HepG2 (cell line): Measurements from ENCODE around the gene TEX26. TPM values are rescaled to one million over a fixed set of nuclear protein-coding genes. Genes with fewer than 3 reads are reported as not detected.
"Not testable (repeated sequence)": the region's sequence is repeated elsewhere in the genome, so short reads cannot be mapped to it uniquely, and the experiment has no call there.

Source experiments
- ATAC-seq: fragments of 200-7000 bp; cut with Tn5 transposase; 3 replicates; pipeline ENCODE4 v1.9.1; 2020; ENCODE audit warnings: mild to moderate bottlenecking, moderate library complexity
- BruUV-seq: library from RNA; stranded (reverse); fragments of 400-500 nt; replicated peaks from 2 replicates; lab custom pipeline; 2021; lab: Mats Ljungman, UMichigan
- CTCF ChIA-PET: fragments of 300-600 bp; formaldehyde crosslinking; extraction: SDS; loops from one replicate; lab custom pipeline; 2021; ENCODE audit warnings: low total read pairs, inconsistent platforms, low intra/inter-chr PET ratio; lab: Yijun Ruan, JAX
- POLR2A ChIA-PET: fragments of 350-600 bp; sonication (Branson Sonifier 250); formaldehyde crosslinking; loops from one replicate; lab custom pipeline; 2020; ENCODE audit warnings: antibody characterized with exemption, inconsistent platforms; lab: Yijun Ruan, JAX
- DNase-seq: peaks from one replicate; pipeline ENCODE4 v3.0.0-alpha.2; 2015; ENCODE audit warnings: low spot score
- FAIRE-seq: peaks from 3 replicates; lab custom pipeline; 2011; peaks lifted over from hg19 to GRCh38; lab: Jason Lieb, UNC
- H2AFZ ChIP-seq: one replicate; pipeline ENCODE4 v1.6.1; 2011; ENCODE audit warnings: low read length, inconsistent platforms
- H3K27ac ChIP-seq: fragments of 300-600 bp; 3 replicates; pipeline ENCODE4 v1.8.0; 2011; ENCODE audit warnings: mixed run types, mild to moderate bottlenecking, mixed read lengths, low read length, inconsistent platforms; ENCODE audit not compliant: insufficient read depth; ENCODE audit errors: extremely low read length
- H3K27me3 ChIP-seq, 2 experiments: fragments of 200-600 bp in 1 of 2; 2 replicates in 1 of 2; 3 replicates in 1 of 2; pipeline versions ENCODE4 v1.6.0 to v1.8.0; 2011; ENCODE audit warnings: low read length in 2 of 2, mild to moderate bottlenecking in 2 of 2, moderate library complexity in 2 of 2, inconsistent platforms in 1 of 2; ENCODE audit not compliant: insufficient read depth in 2 of 2, control insufficient read depth in 1 of 2
- H3K36me3 ChIP-seq, 2 experiments: fragments of 200-600 bp in 1 of 2; replicated peaks in 1 of 2; 2 replicates in 1 of 2; 3 replicates in 1 of 2; pipeline versions ENCODE4 v1.5.1 to v1.8.0; 2011; ENCODE audit warnings: low read length in 2 of 2, inconsistent platforms in 1 of 2; ENCODE audit not compliant: insufficient read depth in 2 of 2, control insufficient read depth in 1 of 2
- H3K4me1 ChIP-seq: 2 replicates; pipeline ENCODE4 v1.5.1; 2012; ENCODE audit warnings: low read length, inconsistent platforms; ENCODE audit not compliant: insufficient read depth
- H3K4me2 ChIP-seq: 2 replicates; pipeline ENCODE4 v1.6.0; 2011; ENCODE audit warnings: low read depth, low read length, inconsistent platforms
- H3K4me3 ChIP-seq, 3 experiments: fragments of 200-600 bp in 1 of 3; sonication (generic), shearing (Covaris generic) in 1 of 3; replicated peaks in 1 of 3; 2 replicates each; pipeline ENCODE4 v1.5.1; 2011 to 2016; ENCODE audit warnings: low read length in 3 of 3, inconsistent platforms in 2 of 3, low read depth in 2 of 3, mild to moderate bottlenecking in 2 of 3, control low read depth in 1 of 3, mixed read lengths in 1 of 3; ENCODE audit not compliant: insufficient read depth in 1 of 3
- H3K79me2 ChIP-seq: one replicate; pipeline ENCODE4 v1.6.1; 2011; ENCODE audit warnings: low read length, inconsistent platforms; ENCODE audit not compliant: insufficient read depth
- H3K9ac ChIP-seq: 2 replicates; pipeline ENCODE4 v1.6.0; 2011; ENCODE audit warnings: mild to moderate bottlenecking, low read depth, low read length, inconsistent platforms; ENCODE audit not compliant: insufficient read depth
- H3K9me3 ChIP-seq: 2 replicates; pipeline ENCODE4 v1.5.1; 2012; ENCODE audit warnings: mild to moderate bottlenecking, low read length
- H4K20me1 ChIP-seq: 2 replicates; pipeline ENCODE4 v1.6.0; 2011; ENCODE audit warnings: inconsistent platforms, mild to moderate bottlenecking, low read length, moderate library complexity; ENCODE audit not compliant: insufficient read depth
- SAFB2 ChIP-seq: sonication (generic); formaldehyde crosslinking; IDR thresholded peaks from 2 replicates; pipeline ENCODE4 v1.5.1; 2020; ENCODE audit warnings: missing genetic modification reagents, low read depth, mild to moderate bottlenecking, borderline replicate concordance
- ZNF232 ChIP-seq: sonication (generic); formaldehyde crosslinking; IDR thresholded peaks from 2 replicates; pipeline ENCODE4 v1.4.0; 2020; ENCODE audit warnings: missing genetic modification reagents, borderline replicate concordance
- ZNF276 ChIP-seq: sonication (generic); formaldehyde crosslinking; IDR thresholded peaks from 2 replicates; pipeline ENCODE4 v1.4.0; 2020; ENCODE audit warnings: mild to moderate bottlenecking, low read depth, missing genetic modification reagents
- WGBS: methylation state at CpG from one replicate; pipeline ENCODE4 v1.1.6; 2017; ENCODE audit warnings: low lambda C conversion rate; 5-methylcytosine and 5-hydroxymethylcytosine counted together
- in situ Hi-C: cut with HindIII; loops from 2 replicates; pipeline ENCODE4 v1.10.0; 2017; ENCODE audit warnings: low pct_unique_long_range_greater_than_20kb; ENCODE audit not compliant: extremely low pct_ligation_motif_present
- intact Hi-C: fragments of 100-400 bp; cut with micrococcal nuclease; formaldehyde crosslinking; loops from one replicate; pipeline ENCODE4 v1.10.0; 2022; ENCODE audit not compliant: unreplicated experiment
- polyA plus RNA-seq, 8 experiments: library from polyadenylated mRNA; depleted of rRNA in 3 of 8; stranded (reverse) in 7 of 8; unstranded in 1 of 8; fragments of >200 nt; fragmentation: Illumina TruSeq in 4 of 8; extraction: Trizol in 4 of 8; gene quantifications; 2 replicates each; pipeline versions ENCODE4 v1.2.1 to v1.2.3, GENCODE V29; 2011 to 2016; ENCODE audit warnings: low read depth in 4 of 8, missing spikeins in 1 of 8, mixed read lengths in 1 of 8; ENCODE audit not compliant: insufficient read depth in 1 of 8
- total RNA-seq, 5 experiments: library from RNA; depleted of rRNA; stranded (reverse); fragments of >200 nt; fragmentation: Illumina TruSeq; extraction: Trizol; gene quantifications; 2 replicates each; pipeline ENCODE4 v1.2.3, GENCODE V29; 2016; ENCODE audit warnings: low read depth in 1 of 5

TEX26 gene
- total and polyA plus RNA-seq, 2 of the 13 experiments (the other 11 are each of a cell fraction or from before 2014, with no cell fraction given) = not detected

GRCh38 chr13:30926781-30927180, 5.7 kb upstream of the TEX26 start:
- CTCF ChIA-PET = no interaction called here
- ATAC-seq (no peak), DNase-seq (no peak), FAIRE-seq (no peak)
- no peaks in the 10 kb centered on the region; the same call in 1 of the 2 replicates for H4K20me1 ChIP-seq
- POLR2A ChIA-PET = no interaction called here
- H3K36me3 ChIP-seq = no peaks in the 10 kb centered on the region
- H3K4me3 ChIP-seq = no peak overlapping the region
- peaks cover 13% of the 10 kb centered on the region for H3K4me1 ChIP-seq
- H3K9ac ChIP-seq = no peak overlapping the region
- BruUV-seq = no TSS peak
- no peaks in the 10 kb centered on the region for H3K9me3 ChIP-seq
- intact Hi-C loops (no loop called here), in situ Hi-C loops (no loop called here)
- H3K79me2 ChIP-seq = no peaks in the 10 kb centered on the region
- no peak overlapping the region for H3K4me2 ChIP-seq
- H2AFZ ChIP-seq = no peak overlapping the region
- peaks cover 0 to 4% of the 10 kb centered on the region in 2 experiments; a peak in 2 of 5 replicates for H3K27me3 ChIP-seq
- TF ChIP-seq ZNF232 (no peak), SAFB2 (no peak), ZNF276 (CRISPR knock-in tag) (no peak)
- no peak overlapping the region for H3K27ac ChIP-seq
- 24% methylated on average over 3 of the region's 3 CpGs for WGBS

GRCh38 chr13:30927188-30927587, 5.3 kb upstream of the TEX26 start:
- DNase-seq, H4K20me1 ChIP-seq, POLR2A ChIA-PET, BruUV-seq, H3K27ac ChIP-seq, FAIRE-seq, H2AFZ ChIP-seq, H3K36me3 ChIP-seq, H3K9ac ChIP-seq, H3K79me2 ChIP-seq, intact Hi-C loops, CTCF ChIA-PET, ATAC-seq, H3K4me3 ChIP-seq, H3K27me3 ChIP-seq, in situ Hi-C loops, H3K4me2 ChIP-seq, H3K9me3 ChIP-seq: not testable (repeated sequence)
- peaks cover 13% of the 10 kb centered on the region for H3K4me1 ChIP-seq
- 6% methylated on average over 3 of the region's 3 CpGs for WGBS
